Measurements from ENCODE around the gene ZNF660.

DNA sequence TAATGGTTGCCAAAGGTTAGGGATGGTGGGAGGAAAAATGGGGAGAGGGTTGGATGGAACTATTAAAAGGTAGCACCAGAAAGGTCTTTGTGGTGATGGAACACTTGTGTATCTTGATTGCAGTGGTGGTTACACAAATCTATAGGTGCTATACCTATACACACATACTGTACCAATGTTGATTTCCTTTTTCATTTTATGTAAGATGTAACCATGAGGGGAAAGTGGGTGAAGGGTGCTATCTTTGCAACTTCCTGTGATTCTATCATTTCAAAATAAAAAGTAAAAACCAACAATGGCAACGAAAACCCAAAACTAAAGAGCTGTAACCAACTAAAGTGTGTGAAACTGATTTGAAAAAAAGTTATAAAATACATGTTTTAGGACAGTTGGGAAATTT lies 63.0 kb downstream of the ZNF660 start:
- TF ChIP-seq, protein P1, sequence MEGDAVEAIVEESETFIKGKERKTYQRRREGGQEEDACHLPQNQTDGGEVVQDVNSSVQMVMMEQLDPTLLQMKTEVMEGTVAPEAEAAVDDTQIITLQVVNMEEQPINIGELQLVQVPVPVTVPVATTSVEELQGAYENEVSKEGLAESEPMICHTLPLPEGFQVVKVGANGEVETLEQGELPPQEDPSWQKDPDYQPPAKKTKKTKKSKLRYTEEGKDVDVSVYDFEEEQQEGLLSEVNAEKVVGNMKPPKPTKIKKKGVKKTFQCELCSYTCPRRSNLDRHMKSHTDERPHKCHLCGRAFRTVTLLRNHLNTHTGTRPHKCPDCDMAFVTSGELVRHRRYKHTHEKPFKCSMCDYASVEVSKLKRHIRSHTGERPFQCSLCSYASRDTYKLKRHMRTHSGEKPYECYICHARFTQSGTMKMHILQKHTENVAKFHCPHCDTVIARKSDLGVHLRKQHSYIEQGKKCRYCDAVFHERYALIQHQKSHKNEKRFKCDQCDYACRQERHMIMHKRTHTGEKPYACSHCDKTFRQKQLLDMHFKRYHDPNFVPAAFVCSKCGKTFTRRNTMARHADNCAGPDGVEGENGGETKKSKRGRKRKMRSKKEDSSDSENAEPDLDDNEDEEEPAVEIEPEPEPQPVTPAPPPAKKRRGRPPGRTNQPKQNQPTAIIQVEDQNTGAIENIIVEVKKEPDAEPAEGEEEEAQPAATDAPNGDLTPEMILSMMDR (IDR thresholded peaks at IDR 0.05): no peak
- TF ChIP-seq POLR2A (IDR thresholded peaks at IDR 0.05): no peak
